Endothelial cell of umbilical vein (primary cell): ENCODE data around the gene GPX1. TPM values are rescaled to one million over a fixed set of nuclear protein-coding genes. Genes with fewer than 3 reads are reported as not detected.
A peak's percentile ranks its signal among the peaks of the same experiment; 100 is the strongest.

ENCODE experiments used
- BruUV-seq: library from RNA; stranded (reverse); fragments of 400-500 nt; replicated peaks from 2 replicates; lab custom pipeline; 2021; lab: Mats Ljungman, UMichigan
- CTCF ChIA-PET: fragments of 300-600, 350-600 bp; sonication (Branson Sonifier 250); formaldehyde crosslinking; loops from one replicate; lab custom pipeline; 2021; ENCODE audit warnings: antibody characterized with exemption, inconsistent platforms; lab: Charles Lee
- POLR2A ChIA-PET: fragments of 300-600, 350-600 bp; sonication (Branson Sonifier 250); formaldehyde crosslinking; loops from one replicate; lab custom pipeline; 2021; ENCODE audit warnings: antibody characterized with exemption, inconsistent platforms; lab: Charles Lee
- DNase-seq: peaks from one replicate; pipeline ENCODE4 v3.0.0-alpha.2; 2011; ENCODE audit warnings: low read depth, low spot score
- FAIRE-seq: peaks from 2 replicates; lab custom pipeline; 2011; peaks lifted over from hg19 to GRCh38; lab: Jason Lieb, UNC
- H2AFZ ChIP-seq: 2 replicates; pipeline ENCODE4 v1.6.0; 2012; ENCODE audit warnings: low read depth, low read length, control low read depth, inconsistent platforms
- H3K27ac ChIP-seq: 2 replicates; pipeline ENCODE4 v1.5.1; 2011; ENCODE audit warnings: low read depth, mild to moderate bottlenecking, control low read depth, low read length, moderate library complexity; ENCODE audit not compliant: insufficient read depth
- H3K27me3 ChIP-seq, 2 experiments: 2 replicates each; pipeline versions ENCODE4 v1.6.0 to v1.6.1; 2011; ENCODE audit warnings: low read length in 2 of 2, mixed read lengths in 1 of 2; ENCODE audit not compliant: control insufficient read depth in 2 of 2, insufficient read depth in 2 of 2
- H3K36me3 ChIP-seq, 2 experiments: 2 replicates in 1 of 2; 3 replicates in 1 of 2; pipeline ENCODE4 v1.5.1; 2011; ENCODE audit warnings: low read length in 2 of 2, mild to moderate bottlenecking in 1 of 2, moderate library complexity in 1 of 2; ENCODE audit not compliant: control insufficient read depth in 2 of 2, insufficient read depth in 2 of 2; ENCODE audit errors: extremely low read depth in 1 of 2
- H3K4me1 ChIP-seq: 3 replicates; pipeline ENCODE4 v1.5.1; 2011; ENCODE audit warnings: mild to moderate bottlenecking, low read length; ENCODE audit not compliant: control insufficient read depth, insufficient read depth; ENCODE audit errors: extremely low read depth
- H3K4me2 ChIP-seq: 2 replicates; pipeline ENCODE4 v1.6.1; 2011; ENCODE audit warnings: low read length, control low read depth, mixed read lengths; ENCODE audit not compliant: insufficient read depth
- H3K4me3 ChIP-seq, 3 experiments: fragments of 200-600 bp in 1 of 3; sonication (generic), shearing (Covaris generic) in 1 of 3; replicated peaks in 1 of 3; 2 replicates each; pipeline ENCODE4 v1.5.1; 2011 to 2016; ENCODE audit warnings: control low read depth in 3 of 3, low read length in 3 of 3, mild to moderate bottlenecking in 2 of 3, inconsistent platforms in 1 of 3, low read depth in 1 of 3, moderate library complexity in 1 of 3; ENCODE audit not compliant: insufficient read depth in 1 of 3
- H3K79me2 ChIP-seq: 2 replicates; pipeline ENCODE4 v1.6.0; 2012; ENCODE audit warnings: low read length, inconsistent platforms; ENCODE audit not compliant: control insufficient read depth, insufficient read depth
- H3K9ac ChIP-seq: replicated peaks from 2 replicates; pipeline ENCODE3; 2011; ENCODE audit warnings: low read length, control low read depth; ENCODE audit not compliant: insufficient read depth; ENCODE audit errors: extremely low read depth
- H3K9me1 ChIP-seq: replicated peaks from 3 replicates; pipeline ENCODE4 v1.6.0; 2011; ENCODE audit warnings: mild to moderate bottlenecking, low read length; ENCODE audit not compliant: control insufficient read depth, insufficient read depth; ENCODE audit errors: extremely low read depth
- H3K9me3 ChIP-seq: replicated peaks from 2 replicates; pipeline ENCODE4 v1.5.1; 2012; ENCODE audit warnings: low read length, inconsistent platforms; ENCODE audit not compliant: control insufficient read depth, insufficient read depth
- H4K20me1 ChIP-seq: replicated peaks from 2 replicates; pipeline ENCODE3; 2011; ENCODE audit warnings: mild to moderate bottlenecking, low read length; ENCODE audit not compliant: control insufficient read depth, insufficient read depth; ENCODE audit errors: extremely low read depth
- EZH2 ChIP-seq: IDR thresholded peaks from 2 replicates; pipeline ENCODE4 v1.6.1; 2012; ENCODE audit warnings: borderline replicate concordance, low read depth, mild to moderate bottlenecking, moderate library complexity, low read length, inconsistent platforms; ENCODE audit not compliant: severe bottlenecking
- FOS ChIP-seq: IDR thresholded peaks from 2 replicates; pipeline ENCODE4 v1.6.1; 2011; ENCODE audit warnings: mild to moderate bottlenecking, low read length, moderate library complexity, borderline replicate concordance; ENCODE audit not compliant: insufficient read depth
- GATA2 ChIP-seq: IDR thresholded peaks from 2 replicates; pipeline ENCODE4 v1.7.0; 2011; ENCODE audit warnings: low read depth, mild to moderate bottlenecking, moderate library complexity, mixed read lengths, low read length; ENCODE audit not compliant: insufficient read length, insufficient read depth
- JUN ChIP-seq: IDR thresholded peaks from 2 replicates; pipeline ENCODE4 v1.6.1; 2011; ENCODE audit warnings: borderline replicate concordance, low read depth; ENCODE audit not compliant: insufficient read length, insufficient read depth
- MYC ChIP-seq: IDR thresholded peaks from one replicate; pipeline ENCODE4 v1.6.1; 2011; ENCODE audit warnings: mild to moderate bottlenecking, low read depth, low read length
- POLR2A ChIP-seq: IDR thresholded peaks from 2 replicates; pipeline ENCODE4 v1.6.1; 2012; ENCODE audit warnings: low read depth, mild to moderate bottlenecking, control low read depth, low read length
- POLR2AphosphoS5 ChIP-seq: IDR thresholded peaks from 2 replicates; pipeline ENCODE4 v1.6.1; 2012; ENCODE audit warnings: low read depth, mild to moderate bottlenecking, control low read depth, low read length, moderate library complexity; ENCODE audit not compliant: insufficient read depth
- dilution Hi-C: fragments of 300-500 bp; cut with MboI; formaldehyde crosslinking; loops from one replicate; pipeline ENCODE4 v1.15.0; 2019; ENCODE audit warnings: low sequenced_read_pairs; ENCODE audit not compliant: extremely low pct_ligation_motif_present
- intact Hi-C: fragments of 100-400 bp; cut with micrococcal nuclease; formaldehyde crosslinking; loops from one replicate; pipeline ENCODE4 v1.10.0; 2022
- polyA plus RNA-seq, 4 experiments: library from polyadenylated mRNA; depleted of rRNA in 3 of 4; stranded (reverse) in 3 of 4; unstranded in 1 of 4; fragments of >200 nt; gene quantifications; 2 replicates each; pipeline versions ENCODE4 v1.2.1 to v1.2.3, GENCODE V29; 2011 to 2012; ENCODE audit warnings: missing spikeins in 1 of 4
- total RNA-seq: library from RNA; stranded (reverse); gene quantifications from 2 replicates; pipeline ENCODE4 v1.2.3, GENCODE V29; 2021
- TF ChIP-seq, protein P1 (sequence below), 2 donors: IDR thresholded peaks; 1 replicate in 1 of 2; 2 replicates in 1 of 2; pipeline ENCODE4 v1.5.1; 2011; ENCODE audit warnings: low read length in 2 of 2, mild to moderate bottlenecking in 2 of 2, moderate library complexity in 2 of 2, control low read depth in 1 of 2, inconsistent platforms in 1 of 2, low read depth in 1 of 2; ENCODE audit not compliant: insufficient read depth in 1 of 2; ENCODE audit errors: extremely low read depth in 1 of 2
- TF ChIP-seq, protein P2 (sequence below): IDR thresholded peaks from 2 replicates; pipeline ENCODE4 v1.6.1; 2011; ENCODE audit not compliant: insufficient read depth, insufficient read length

The GPX1 gene
- total and polyA plus RNA-seq, 2 donors (not counting 3 experiments of a cell fraction or from before 2014, with no cell fraction given): 461 to 1,348 TPM

DNA sequence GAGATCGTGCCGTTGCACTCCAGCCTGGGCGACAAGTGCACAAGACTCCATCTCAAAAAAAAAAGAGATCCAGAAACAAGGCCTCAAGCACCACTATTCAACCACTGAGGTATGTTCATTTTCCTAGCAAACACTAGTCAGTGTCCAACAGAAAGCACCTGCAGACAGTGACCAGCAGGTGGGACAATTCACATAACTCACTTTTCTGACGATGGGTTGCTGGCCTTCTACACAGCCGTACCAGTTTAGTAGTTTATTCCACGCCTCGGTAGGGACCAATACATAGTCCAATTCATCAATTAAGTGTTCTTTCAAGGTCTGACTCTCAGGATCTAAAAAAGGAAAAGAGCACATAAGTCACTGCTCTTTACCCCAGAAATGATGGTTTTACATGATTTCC, 30.7 kb downstream of the GPX1 start:
- peak; percentile 7 for DNase-seq
- POLR2A ChIA-PET: no interaction called here
- dilution Hi-C loops: no loop called here

GRCh38 chr3:49324768-49325167, 33.4 kb downstream of the GPX1 start:
- no peak overlapping the region for H3K9ac ChIP-seq
- H2AFZ ChIP-seq: no peak overlapping the region
- H4K20me1 ChIP-seq: no peaks in the 10 kb centered on the region
- H3K4me3 ChIP-seq: no peak overlapping the region
- ChIA-PET POLR2A (no interaction called here), CTCF (interaction anchor here (0.9 to 2.6 kb wide), 3 partner anchors 10 to 124 kb away, joined by 3 to 18 read pairs (median 4); partner anchors contain the start of gene USP4)
- DNase-seq: no peak
- no peak overlapping the region for H3K4me2 ChIP-seq
- no TSS peak for BruUV-seq
- intact Hi-C loops (no loop called here), dilution Hi-C loops (no loop called here)
- H3K36me3 ChIP-seq: peaks cover 28 to 41% of the 10 kb centered on the region in 2 experiments
- H3K4me1 ChIP-seq: no peaks in the 10 kb centered on the region
- no peak for FAIRE-seq
- TF ChIP-seq EZH2 (no peak), GATA2 (no peak), MYC (no peak), FOS (no peak), POLR2A (no peak), JUN (no peak), POLR2AphosphoS5 (no peak)
- TF ChIP-seq, protein P1, sequence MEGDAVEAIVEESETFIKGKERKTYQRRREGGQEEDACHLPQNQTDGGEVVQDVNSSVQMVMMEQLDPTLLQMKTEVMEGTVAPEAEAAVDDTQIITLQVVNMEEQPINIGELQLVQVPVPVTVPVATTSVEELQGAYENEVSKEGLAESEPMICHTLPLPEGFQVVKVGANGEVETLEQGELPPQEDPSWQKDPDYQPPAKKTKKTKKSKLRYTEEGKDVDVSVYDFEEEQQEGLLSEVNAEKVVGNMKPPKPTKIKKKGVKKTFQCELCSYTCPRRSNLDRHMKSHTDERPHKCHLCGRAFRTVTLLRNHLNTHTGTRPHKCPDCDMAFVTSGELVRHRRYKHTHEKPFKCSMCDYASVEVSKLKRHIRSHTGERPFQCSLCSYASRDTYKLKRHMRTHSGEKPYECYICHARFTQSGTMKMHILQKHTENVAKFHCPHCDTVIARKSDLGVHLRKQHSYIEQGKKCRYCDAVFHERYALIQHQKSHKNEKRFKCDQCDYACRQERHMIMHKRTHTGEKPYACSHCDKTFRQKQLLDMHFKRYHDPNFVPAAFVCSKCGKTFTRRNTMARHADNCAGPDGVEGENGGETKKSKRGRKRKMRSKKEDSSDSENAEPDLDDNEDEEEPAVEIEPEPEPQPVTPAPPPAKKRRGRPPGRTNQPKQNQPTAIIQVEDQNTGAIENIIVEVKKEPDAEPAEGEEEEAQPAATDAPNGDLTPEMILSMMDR (IDR thresholded peaks at IDR 0.05; ENCODE audit: extremely low read depth in 1 of 2, insufficient read depth in 1 of 2, low read depth in 1 of 2, low read length in 2 of 2): no peak
- TF ChIP-seq, protein P2, sequence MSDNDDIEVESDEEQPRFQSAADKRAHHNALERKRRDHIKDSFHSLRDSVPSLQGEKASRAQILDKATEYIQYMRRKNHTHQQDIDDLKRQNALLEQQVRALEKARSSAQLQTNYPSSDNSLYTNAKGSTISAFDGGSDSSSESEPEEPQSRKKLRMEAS: no peak
- H3K9me3 ChIP-seq: no peaks in the 10 kb centered on the region
- H3K79me2 ChIP-seq: peaks cover 9% of the 10 kb centered on the region
- no peaks in the 10 kb centered on the region for H3K27me3 ChIP-seq
- H3K9me1 ChIP-seq: no peaks in the 10 kb centered on the region
- no peak overlapping the region for H3K27ac ChIP-seq

More for the DNA sequence above, 30.7 kb downstream of the GPX1 start:
- H3K27me3 ChIP-seq: no peaks in the 10 kb centered on the region
- no peaks in the 10 kb centered on the region for H3K4me1 ChIP-seq
- H2AFZ ChIP-seq: no peak overlapping the region
- H4K20me1 ChIP-seq: no peaks in the 10 kb centered on the region
- no peak overlapping the region for H3K9ac ChIP-seq
- no peaks in the 10 kb centered on the region for H3K9me3 ChIP-seq
- peaks cover 4% of the 10 kb centered on the region for H3K79me2 ChIP-seq
- no peak overlapping the region for H3K4me2 ChIP-seq
- no peaks in the 10 kb centered on the region for H3K9me1 ChIP-seq
- H3K4me3 ChIP-seq: no peak overlapping the region
- no TSS peak for BruUV-seq
- intact Hi-C loops: loop anchor here (1.0 kb wide), 1 partner anchor 122 kb away; no protein-coding TSS in a partner anchor
- TF ChIP-seq MYC: no peak
- TF ChIP-seq, protein P1 (IDR thresholded peaks at IDR 0.05; ENCODE audit: extremely low read depth in 1 of 2, insufficient read depth in 1 of 2, low read depth in 1 of 2, low read length in 2 of 2): peak in 1 of 2 donors; percentile 14
- no peak overlapping the region for H3K27ac ChIP-seq
- FAIRE-seq: peak; percentile 71
- CTCF ChIA-PET: interaction anchor here (2.6 kb wide), 1 partner anchor 121 kb away, joined by 18 read pairs; no protein-coding TSS in a partner anchor
- H3K36me3 ChIP-seq: peaks cover 18 to 40% of the 10 kb centered on the region in 2 experiments
